GM23248 (cell line): ENCODE measurements around the gene RAB4A.

Experiments
- EZH2 ChIP-seq: fragments of 200-600 bp; sonication (generic); IDR thresholded peaks from 2 replicates; pipeline ENCODE4 v1.6.1; 2018; ENCODE audit warnings: antibody characterized with exemption, mild to moderate bottlenecking; ENCODE audit not compliant: insufficient read depth, poor library complexity, severe bottlenecking
- EZH2phosphoT487 ChIP-seq: fragments of 200-600 bp; sonication (generic); IDR thresholded peaks from 2 replicates; pipeline ENCODE4 v1.6.1; 2018; ENCODE audit warnings: antibody characterized with exemption, moderate library complexity, mild to moderate bottlenecking, low read depth; ENCODE audit not compliant: insufficient read depth

- no peak for TF ChIP-seq EZH2phosphoT487
- no peak for TF ChIP-seq EZH2
Measured at GRCh38 chr1:229325401-229325800, 54.5 kb downstream of the RAB4A start.
